Limb (tissue), 2 donors: ENCODE results near the gene MIPOL1.
"Not testable (repeated sequence)": the region's sequence is repeated elsewhere in the genome, so short reads cannot be mapped to it uniquely, and the experiment has no call there.

ENCODE experiments used
- DNase-seq, 2 donors: peaks; one replicate each; pipeline ENCODE4 v3.0.0-alpha.2; 2016; ENCODE audit errors: extremely low spot score in 2 of 2

Gene MIPOL1

GRCh38 chr14:37539992-37540391 lies 342.3 kb downstream of the MIPOL1 start:
- DNase-seq = no peak

GRCh38 chr14:37544407-37544806 lies 346.7 kb downstream of the MIPOL1 start:
- DNase-seq = no peak

- no peak for DNase-seq
These were observed 347.4 kb downstream of the MIPOL1 start for GRCh38 chr14:37545174-37545573.

GRCh38 chr14:37546621-37547447 lies 349.1 kb downstream of the MIPOL1 start:
- no peak for DNase-seq

GRCh38 chr14:37550511-37550910 lies 352.8 kb downstream of the MIPOL1 start:
- DNase-seq = peak in 1 of 2 donors; percentile 34

- DNase-seq = no peak
These were observed 353.4 kb downstream of the MIPOL1 start for GRCh38 chr14:37551119-37551518.

- no peak for DNase-seq
These were observed 356.3 kb downstream of the MIPOL1 start for GRCh38 chr14:37553935-37554550.

GRCh38 chr14:37555596-37555995 lies 357.9 kb downstream of the MIPOL1 start:
- DNase-seq = not testable (repeated sequence)

GRCh38 chr14:37558740-37559139 lies 361.0 kb downstream of the MIPOL1 start:
- no peak for DNase-seq

GRCh38 chr14:37559386-37559785 lies 361.6 kb downstream of the MIPOL1 start:
- no peak for DNase-seq

GRCh38 chr14:37563189-37563588 lies 365.5 kb downstream of the MIPOL1 start:
- no peak for DNase-seq

- no peak for DNase-seq
These were observed 367.8 kb downstream of the MIPOL1 start for GRCh38 chr14:37565550-37565949.

GRCh38 chr14:37566811-37567371 lies 369.2 kb downstream of the MIPOL1 start:
- DNase-seq = no peak

GRCh38 chr14:37569729-37570128 lies 372.0 kb downstream of the MIPOL1 start:
- DNase-seq = no peak

GRCh38 chr14:37571391-37571790 lies 373.7 kb downstream of the MIPOL1 start:
- no peak for DNase-seq

- DNase-seq = no peak
These were observed 375.6 kb downstream of the MIPOL1 start for GRCh38 chr14:37573356-37573755.

GRCh38 chr14:37579274-37579673 lies 381.5 kb downstream of the MIPOL1 start:
- no peak for DNase-seq

GRCh38 chr14:37580146-37580545 lies 382.4 kb downstream of the MIPOL1 start:
- no peak for DNase-seq

- no peak for DNase-seq
These were observed 385.8 kb downstream of the MIPOL1 start for GRCh38 chr14:37583358-37584210.

GRCh38 chr14:37584211-37585100 lies 386.7 kb downstream of the MIPOL1 start:
- no peak for DNase-seq

GRCh38 chr14:37585101-37585511 lies 387.4 kb downstream of the MIPOL1 start:
- DNase-seq = peak in 1 of 2 donors; percentile 52
